Measurements from ENCODE around the gene SNX8. TPM values are rescaled to one million over a fixed set of nuclear protein-coding genes. Genes with fewer than 3 reads are reported as not detected.

SNX8 gene
- polyA plus RNA-seq, 2 of the 4 experiments (the other 2 are of a cell fraction) = 21.2 to 36.3 TPM

GRCh38 chr7:2225830-2226229, 88.4 kb downstream of the SNX8 start:
- POLR2A ChIA-PET = no interaction called here
- Histone ChIP-seq H3K4me3 (no peak overlapping the region), H3K4me1 (0 out of 3 replicates have a peak, but pooled peaks cover 6% of the 10 kb centered on the region), H3K4me2 (no peak overlapping the region), H3K27ac (no peak overlapping the region), H3K9me3 (no peaks in the 10 kb centered on the region)
- no peak for DNase-seq (ENCODE audit: low read depth in 1 of 2, low spot score in 1 of 2)
- WGBS (ENCODE audit: missing lambda C conversion rate) = 94% methylated on average over 13 of the region's 13 CpGs
- no peak for TF ChIP-seq ZSCAN20 (CRISPR knock-in tag; IDR thresholded peaks at IDR 0.05)
- no peak for TF ChIP-seq RNF2 (IDR thresholded peaks at IDR 0.05; ENCODE audit: borderline replicate concordance, low read depth)
- TF ChIP-seq POLR2A (IDR thresholded peaks at IDR 0.05; ENCODE audit: low read length) = no peak
- TF ChIP-seq JUN (IDR thresholded peaks at IDR 0.05) = no peak
- TF ChIP-seq E2F6 (IDR thresholded peaks at IDR 0.05; ENCODE audit: borderline replicate concordance, low read depth) = no peak
- TF ChIP-seq FOXS1 (CRISPR knock-in tag; IDR thresholded peaks at IDR 0.05) = no peak
- TF ChIP-seq EHMT2 (IDR thresholded peaks at IDR 0.05; ENCODE audit: low read depth) = no peak
- TF ChIP-seq HOXB13 (CRISPR knock-in tag; IDR thresholded peaks at IDR 0.05; ENCODE audit: low read depth) = no peak
- CTCF ChIA-PET = interaction anchor here (0.6 kb wide), 1 partner anchor 15 kb away, joined by 3 read pairs; no protein-coding TSS in a partner anchor
- FAIRE-seq = no peak
- no peak for ATAC-seq

GRCh38 chr7:2225336-2225735, 88.9 kb downstream of the SNX8 start:
- ChIA-PET POLR2A (no interaction called here), CTCF (no interaction called here)
- ATAC-seq (no peak), DNase-seq (ENCODE audit: low read depth in 1 of 2, low spot score in 1 of 2) (no peak), FAIRE-seq (no peak)
- Histone ChIP-seq H3K27ac (no peak overlapping the region), H3K9me3 (no peaks in the 10 kb centered on the region), H3K4me2 (no peak overlapping the region), H3K4me3 (no peak overlapping the region), H3K4me1 (0 out of 3 replicates have a peak, but pooled peaks cover 6% of the 10 kb centered on the region)
- TF ChIP-seq REST (IDR thresholded peaks at IDR 0.05) (no peak), HEYL (CRISPR knock-in tag; IDR thresholded peaks at IDR 0.05) (no peak), NR3C1 (IDR thresholded peaks at IDR 0.05) (no peak), RCOR1 (IDR thresholded peaks at IDR 0.05; ENCODE audit: low read depth, low read length) (no peak), NFE2L2 (conservative IDR thresholded peaks at IDR 0.05; ENCODE audit: low read length) (no peak), BCL3 (IDR thresholded peaks at IDR 0.05) (no peak), MAX (IDR thresholded peaks at IDR 0.05) (no peak), CEBPB (IDR thresholded peaks at IDR 0.05) (no peak)
- WGBS (ENCODE audit: missing lambda C conversion rate) = 91% methylated on average over 14 of the region's 14 CpGs

- ChIA-PET POLR2A (no interaction called here), CTCF (interaction anchor here (1.5 to 1.9 kb wide), 2 partner anchors 15 to 244 kb away, joined by 3 to 7 read pairs; no protein-coding TSS in a partner anchor)
- TF ChIP-seq FOXS1 (CRISPR knock-in tag; IDR thresholded peaks at IDR 0.05) = no peak
- TF ChIP-seq FOSL2 (IDR thresholded peaks at IDR 0.05) = no peak
- no peak for TF ChIP-seq FOSL2 (CRISPR knock-in tag; IDR thresholded peaks at IDR 0.05)
- TF ChIP-seq ESRRA (IDR thresholded peaks at IDR 0.05; ENCODE audit: borderline replicate concordance, low read length) = no peak
- no peak for TF ChIP-seq EHF (CRISPR knock-in tag; IDR thresholded peaks at IDR 0.05)
- TF ChIP-seq, protein P1, sequence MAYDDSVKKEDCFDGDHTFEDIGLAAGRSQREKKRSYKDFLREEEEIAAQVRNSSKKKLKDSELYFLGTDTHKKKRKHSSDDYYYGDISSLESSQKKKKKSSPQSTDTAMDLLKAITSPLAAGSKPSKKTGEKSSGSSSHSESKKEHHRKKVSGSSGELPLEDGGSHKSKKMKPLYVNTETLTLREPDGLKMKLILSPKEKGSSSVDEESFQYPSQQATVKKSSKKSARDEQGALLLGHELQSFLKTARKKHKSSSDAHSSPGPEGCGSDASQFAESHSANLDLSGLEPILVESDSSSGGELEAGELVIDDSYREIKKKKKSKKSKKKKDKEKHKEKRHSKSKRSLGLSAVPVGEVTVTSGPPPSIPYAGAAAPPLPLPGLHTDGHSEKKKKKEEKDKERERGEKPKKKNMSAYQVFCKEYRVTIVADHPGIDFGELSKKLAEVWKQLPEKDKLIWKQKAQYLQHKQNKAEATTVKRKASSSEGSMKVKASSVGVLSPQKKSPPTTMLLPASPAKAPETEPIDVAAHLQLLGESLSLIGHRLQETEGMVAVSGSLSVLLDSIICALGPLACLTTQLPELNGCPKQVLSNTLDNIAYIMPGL (CRISPR knock-in tag; IDR thresholded peaks at IDR 0.05; ENCODE audit: borderline replicate concordance) = no peak
- no peak for TF ChIP-seq PHF8 (IDR thresholded peaks at IDR 0.05; ENCODE audit: borderline replicate concordance, low read depth)
- TF ChIP-seq MAX (IDR thresholded peaks at IDR 0.05) = no peak
- no peak for TF ChIP-seq JUN (IDR thresholded peaks at IDR 0.05)
- TF ChIP-seq USF2 (IDR thresholded peaks at IDR 0.05) = no peak
- no peak for TF ChIP-seq JUNB (IDR thresholded peaks at IDR 0.05)
- Histone ChIP-seq H3K4me2 (no peak overlapping the region), H3K4me1 (0 out of 3 replicates have a peak, but pooled peaks cover 6% of the 10 kb centered on the region), H3K9me3 (no peaks in the 10 kb centered on the region), H3K4me3 (no peak overlapping the region), H3K27ac (no peak overlapping the region)
- 67% methylated on average over 4 of the region's 4 CpGs for WGBS (ENCODE audit: missing lambda C conversion rate)
- ATAC-seq (peak in 1 of 2 experiments; percentile 29; a peak in 2 of 6 replicates), FAIRE-seq (no peak), DNase-seq (ENCODE audit: low read depth in 1 of 2, low spot score in 1 of 2) (no peak)
Measured at GRCh38 chr7:2224934-2225333, 89.3 kb downstream of the SNX8 start.

All from A549 (cell line).